GM18870 (cell line): ENCODE results near the gene COLQ.
"Not testable (repeated sequence)": the region's sequence is repeated elsewhere in the genome, so short reads cannot be mapped to it uniquely, and the experiment has no call there.

Experiments used
- ATAC-seq: cut with Tn5 transposase; IDR thresholded peaks from one replicate; pipeline ENCODE4 v1.9.1; 2021; ENCODE audit warnings: moderate library complexity; ENCODE audit not compliant: unreplicated experiment

Gene COLQ

GRCh38 chr3:15521573-15521965 lies at the start of gene COLQ:
Gene COLQ, minus strand, starts transcription at chr3:15521706. Its CDS starts 81 bp downstream, at chr3:15521625.
- no peak for ATAC-seq

- ATAC-seq, result no peak
These were observed 41.7 kb upstream of the COLQ start for GRCh38 chr3:15563190-15563589.

- ATAC-seq, result no peak
These were observed 41.1 kb upstream of the COLQ start for GRCh38 chr3:15562560-15562959.

DNA sequence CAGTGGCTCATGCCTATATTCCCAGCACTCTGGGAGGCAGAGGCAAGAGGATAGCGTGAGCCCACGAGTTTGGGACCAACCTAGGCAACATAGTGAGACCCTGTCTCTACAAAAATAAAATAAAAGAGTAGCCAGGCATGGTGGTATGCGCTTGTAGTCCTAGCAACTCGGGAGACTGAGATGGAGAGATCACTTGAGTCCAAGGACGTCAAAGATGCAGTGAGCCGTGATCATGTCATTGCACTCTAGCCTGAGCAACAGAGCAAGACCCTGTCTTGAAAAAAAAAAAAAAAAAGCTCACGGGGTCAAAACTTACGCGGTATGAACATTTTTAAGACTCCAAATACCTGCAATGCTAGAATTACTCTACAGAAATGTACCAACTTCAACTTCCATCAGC lies 37.1 kb upstream of the COLQ start:
- no peak for ATAC-seq

DNA sequence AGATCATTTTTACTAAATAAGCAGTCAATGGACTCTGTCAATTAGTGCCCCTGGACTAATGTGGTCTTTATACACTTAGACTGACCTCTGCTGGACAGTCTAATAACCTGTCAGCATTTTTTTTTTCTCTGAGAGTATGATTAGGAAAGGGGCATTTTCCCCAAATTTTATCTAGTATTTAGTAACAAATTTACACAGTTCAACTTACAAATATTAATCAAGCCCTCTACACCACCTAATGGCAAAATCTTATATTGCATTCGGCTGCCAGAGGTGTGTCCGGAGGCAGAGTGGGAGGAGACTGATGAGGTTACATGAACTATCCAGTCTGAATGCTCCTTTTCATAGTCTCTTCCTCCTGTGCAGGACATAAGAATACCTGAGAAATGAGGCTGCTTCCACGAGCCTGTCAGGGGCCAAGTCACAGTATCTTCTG lies 36.0 kb upstream of the COLQ start:
- ATAC-seq, result no peak

- peak; percentile 75 for ATAC-seq
These were observed 35.0 kb upstream of the COLQ start for GRCh38 chr3:15556512-15556911.

- no peak for ATAC-seq
These were observed 32.2 kb upstream of the COLQ start for GRCh38 chr3:15553749-15554148.

DNA sequence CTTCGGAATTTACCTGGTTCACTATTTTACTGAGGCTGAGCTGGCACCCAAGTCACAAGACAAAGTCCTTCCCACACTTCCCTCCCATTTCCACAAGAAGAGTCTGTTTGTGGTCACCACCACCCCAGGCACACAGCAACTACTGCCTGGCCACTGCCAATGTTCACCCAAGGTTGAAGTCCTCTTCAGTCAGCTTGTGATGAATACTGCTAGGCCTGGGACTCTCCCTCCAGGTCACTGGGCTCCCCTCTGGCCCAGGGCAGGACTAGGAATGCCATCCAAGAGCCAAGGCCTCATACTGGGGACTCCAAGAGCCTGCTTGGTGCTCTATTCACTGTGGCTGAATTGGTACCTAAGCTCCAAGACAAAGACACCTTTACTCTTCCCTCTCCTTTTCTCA lies 30.4 kb upstream of the COLQ start:
- no peak for ATAC-seq

GRCh38 chr3:15549846-15550245 lies 28.3 kb upstream of the COLQ start:
- ATAC-seq, result no peak

DNA sequence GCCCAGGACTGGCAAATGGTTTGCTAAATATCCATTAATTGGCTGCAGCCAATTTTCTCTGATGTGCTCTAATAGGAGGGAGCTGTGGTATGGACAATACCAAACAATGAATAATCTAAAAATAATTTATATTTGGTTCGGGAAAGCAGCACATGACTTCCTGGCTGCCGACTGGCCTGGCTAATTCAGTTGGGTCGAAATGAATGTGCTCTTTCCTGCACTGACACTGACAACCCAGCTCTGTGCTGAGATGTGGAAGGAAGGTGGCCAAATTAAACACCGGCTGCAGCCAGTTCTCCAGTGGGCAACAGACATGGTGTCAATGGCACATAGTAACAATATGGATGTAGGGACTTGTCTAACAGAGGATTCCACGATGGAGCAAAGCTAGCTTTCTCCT lies 21.1 kb upstream of the COLQ start:
- no peak for ATAC-seq

GRCh38 chr3:15541371-15541770 lies 19.9 kb upstream of the COLQ start:
- ATAC-seq, result no peak

GRCh38 chr3:15539066-15539465 lies 17.6 kb upstream of the COLQ start:
- ATAC-seq, result no peak

DNA sequence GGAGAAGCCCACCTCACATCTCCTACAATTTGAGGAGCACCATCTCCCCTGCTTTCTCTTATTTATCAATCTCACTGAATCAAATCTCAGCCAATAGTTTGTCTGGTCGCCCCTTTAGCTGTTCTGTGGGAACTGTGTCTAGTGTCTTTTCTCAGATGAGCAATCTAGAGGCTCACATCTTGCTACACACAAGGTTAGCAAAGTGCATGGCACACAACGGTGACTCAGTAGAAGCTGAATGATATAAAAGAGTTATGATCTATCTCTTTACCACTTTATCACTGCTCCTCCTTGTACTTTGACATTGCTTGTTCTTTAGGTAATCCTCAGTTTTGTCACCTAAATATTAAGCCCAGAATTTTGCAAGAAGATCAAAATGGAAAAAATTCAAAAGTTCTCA lies 16.8 kb upstream of the COLQ start:
- ATAC-seq, result no peak

DNA sequence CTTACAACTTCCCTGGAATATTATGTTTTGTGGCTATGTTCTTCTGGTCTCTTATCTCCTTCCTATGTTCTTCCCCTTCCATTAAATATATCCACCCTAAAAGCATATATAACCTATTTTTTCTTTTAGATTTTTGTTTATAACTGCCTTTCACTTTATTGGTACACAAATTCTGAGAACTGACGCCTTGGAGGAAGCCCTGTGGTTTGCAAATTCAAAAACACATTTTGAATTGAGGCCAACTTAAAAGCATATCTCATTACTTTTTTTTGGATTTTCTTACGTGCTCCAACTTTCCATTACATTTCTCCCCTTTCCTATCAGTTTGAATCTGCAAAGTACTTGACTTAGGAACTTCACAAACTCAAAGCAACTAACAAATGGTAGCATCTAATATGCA lies 15.3 kb upstream of the COLQ start:
- ATAC-seq, result no peak

- ATAC-seq, result no peak
These were observed 14.2 kb upstream of the COLQ start for GRCh38 chr3:15535732-15536131.

- not testable (repeated sequence) for ATAC-seq
These were observed 11.1 kb upstream of the COLQ start for GRCh38 chr3:15532614-15533013.

DNA sequence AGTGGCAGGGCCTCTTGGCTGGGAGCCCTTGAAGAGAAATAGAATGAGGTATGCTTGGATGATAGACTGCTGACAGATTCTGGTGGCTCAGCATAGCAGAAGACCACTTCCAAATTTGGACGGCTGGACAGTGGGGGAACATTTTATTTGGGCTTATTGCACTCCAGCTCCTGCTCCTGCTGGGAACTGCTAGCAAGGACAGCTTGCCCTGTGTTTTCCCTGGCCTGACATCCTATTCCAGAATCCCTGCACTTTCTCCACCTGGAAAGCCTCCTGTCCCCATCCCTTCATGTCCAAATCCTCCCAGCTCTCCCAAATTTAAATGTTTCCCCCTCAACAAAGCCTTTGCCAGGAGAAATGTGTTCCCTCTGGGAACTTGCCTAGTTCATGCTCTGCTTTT lies 9.8 kb upstream of the COLQ start:
- ATAC-seq, result no peak

DNA sequence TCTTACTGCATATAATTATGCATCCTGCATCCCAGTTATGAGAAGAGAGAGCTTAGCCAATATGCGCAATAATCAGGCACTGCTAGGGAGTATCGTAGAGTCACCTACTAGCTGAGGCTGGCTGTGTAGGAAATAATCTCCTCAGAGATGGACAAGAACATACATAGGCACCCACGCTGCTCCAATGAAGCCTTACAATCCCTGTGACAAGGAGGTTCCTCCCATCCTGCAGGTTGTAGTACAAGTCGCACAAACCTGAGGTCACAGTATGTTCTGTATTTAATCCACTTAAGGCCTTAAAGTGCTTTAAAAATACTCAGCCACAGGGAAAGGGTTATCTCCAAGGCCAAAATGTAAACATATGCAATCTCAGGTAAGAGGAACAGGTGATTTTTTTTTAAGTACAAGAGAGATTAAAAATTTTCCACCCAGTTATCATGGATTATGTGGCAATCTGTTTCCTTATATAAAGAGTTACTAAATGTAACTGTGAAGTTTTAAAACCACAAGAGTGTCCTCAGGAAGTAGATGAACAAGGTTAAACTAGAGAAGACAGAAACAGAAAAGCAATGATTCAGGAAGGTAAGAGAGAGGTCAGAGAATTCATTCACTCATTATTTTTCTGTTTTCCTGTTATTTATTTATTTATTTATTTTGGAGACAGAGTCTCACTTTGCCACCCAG lies 7.5 kb upstream of the COLQ start:
- ATAC-seq, result no peak

DNA sequence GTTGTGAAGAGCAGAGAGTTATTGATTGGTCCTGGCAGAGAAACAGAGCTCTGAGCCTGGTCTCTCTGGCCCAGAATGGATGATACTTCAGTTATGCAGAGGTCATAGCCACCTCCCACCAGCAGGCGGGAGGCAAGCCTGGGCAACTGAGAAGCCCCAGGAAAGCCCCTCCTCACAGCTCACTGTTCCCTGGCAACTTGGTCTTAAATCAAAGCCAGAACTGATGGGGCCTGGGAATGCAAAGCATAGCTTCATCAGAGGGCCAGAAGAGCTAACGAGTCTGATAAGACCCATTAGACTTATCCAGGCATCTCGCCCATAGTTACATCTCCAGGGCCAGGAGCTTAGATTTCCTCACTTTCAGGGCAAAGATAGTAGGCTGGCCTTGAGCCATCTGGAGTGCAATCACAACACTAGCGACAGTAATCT lies 5.5 kb upstream of the COLQ start:
- no peak for ATAC-seq

DNA sequence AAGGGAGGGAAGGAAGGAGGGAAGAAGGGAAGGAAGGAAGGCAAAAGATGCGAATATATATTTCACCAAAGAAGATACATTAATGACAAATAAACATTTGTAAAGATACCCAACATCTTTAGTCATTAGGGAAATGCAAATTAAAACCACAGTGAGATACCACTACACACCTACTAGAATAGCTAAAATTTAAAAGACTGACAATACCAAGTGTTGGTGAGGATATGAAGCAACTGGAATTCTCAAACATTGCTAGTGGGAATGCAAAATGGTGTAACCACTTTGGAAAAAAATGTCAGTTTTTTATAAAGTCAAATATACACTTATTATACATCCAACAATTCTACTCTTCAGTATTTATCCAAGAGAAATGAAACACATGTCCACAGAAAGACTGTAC lies 4.3 kb upstream of the COLQ start:
- ATAC-seq, result no peak

- ATAC-seq, result no peak
These were observed 2.3 kb upstream of the COLQ start for GRCh38 chr3:15523660-15524417.

- ATAC-seq, result no peak
These were observed 510 bp upstream of the COLQ start for GRCh38 chr3:15522016-15522415.
